Measurements from ENCODE around the gene AGPAT2. TPM values are rescaled to one million over a fixed set of nuclear protein-coding genes. Genes with fewer than 3 reads are reported as not detected.

The AGPAT2 gene
- total RNA-seq, 1 experiment from 2014 or later, result 30.4 TPM

GRCh38 chr9:136630662-136630992, 56.6 kb downstream of the AGPAT2 start:
- intact Hi-C loops (cut with micrococcal nuclease), result no loop called here
- BruUV-seq (replicated peaks), result no TSS peak

GRCh38 chr9:136629879-136630661, 57.2 kb downstream of the AGPAT2 start:
- Mint-ChIP-seq H3K4me3 (ENCODE audit: unreplicated experiment) (no peak overlapping the region), H3K27me3 (ENCODE audit: insufficient read depth, unreplicated experiment) (no peaks in the 10 kb centered on the region), H3K4me1 (ENCODE audit: insufficient read depth, unreplicated experiment) (peaks cover 14% of the 10 kb centered on the region), H3K27ac (ENCODE audit: low read depth, unreplicated experiment) (no peak overlapping the region), H3K36me3 (ENCODE audit: insufficient read depth, unreplicated experiment) (peaks cover 6% of the 10 kb centered on the region), H3K9me3 (ENCODE audit: unreplicated experiment) (no peaks in the 10 kb centered on the region)
- BruUV-seq (replicated peaks), result no TSS peak
- intact Hi-C loops (cut with micrococcal nuclease), result no loop called here
- peak; percentile 51 for DNase-seq (ENCODE audit: unreplicated experiment)
- ChIA-PET POLR2A (interaction anchor here (1.2 kb wide), 1 partner anchor 140 kb away, joined by 4 read pairs; no protein-coding TSS in a partner anchor), CTCF (interaction anchor here (0.6 to 8.5 kb wide), 6 partner anchors 12 to 169 kb away, joined by 3 to 280 read pairs (median 3); no protein-coding TSS in a partner anchor)
- peak; percentile 46 for TF ChIP-seq CTCF (IDR thresholded peaks at IDR 0.05; ENCODE audit: unreplicated experiment)

More at GRCh38 chr9:136630662-136630992, 56.6 kb downstream of the AGPAT2 start:
- ChIA-PET CTCF (interaction anchor here (0.8 to 8.5 kb wide), 2 partner anchors 13 to 143 kb away, joined by 4 to 280 read pairs; no protein-coding TSS in a partner anchor), POLR2A (interaction anchor here (1.2 kb wide), 1 partner anchor 141 kb away, joined by 4 read pairs; no protein-coding TSS in a partner anchor)
- H3K4me3 Mint-ChIP-seq (ENCODE audit: unreplicated experiment), result no peak overlapping the region
- H3K27me3 Mint-ChIP-seq (ENCODE audit: insufficient read depth, unreplicated experiment), result no peaks in the 10 kb centered on the region
- peaks cover 2% of the 10 kb centered on the region for H3K36me3 Mint-ChIP-seq (ENCODE audit: insufficient read depth, unreplicated experiment)
- H3K9me3 Mint-ChIP-seq (ENCODE audit: unreplicated experiment), result no peaks in the 10 kb centered on the region
- no peak overlapping the region for H3K27ac Mint-ChIP-seq (ENCODE audit: low read depth, unreplicated experiment)
- no peak for TF ChIP-seq CTCF (IDR thresholded peaks at IDR 0.05; ENCODE audit: unreplicated experiment)
- no peak for DNase-seq (ENCODE audit: unreplicated experiment)
- H3K4me1 Mint-ChIP-seq (ENCODE audit: insufficient read depth, unreplicated experiment), result peaks cover 15% of the 10 kb centered on the region

- POLR2A ChIA-PET, result interaction anchor here (0.9 to 1.2 kb wide), 2 partner anchors 83 to 139 kb away, joined by 3 to 4 read pairs; partner anchors contain the start of gene NOTCH1
- no peaks in the 10 kb centered on the region for H3K9me3 Mint-ChIP-seq (ENCODE audit: unreplicated experiment)
- intact Hi-C loops (cut with micrococcal nuclease), result no loop called here
Measured at GRCh38 chr9:136629001-136629878, 58.0 kb downstream of the AGPAT2 start.

More at GRCh38 chr9:136629001-136629878, 58.0 kb downstream of the AGPAT2 start:
- Mint-ChIP-seq H3K36me3 (ENCODE audit: insufficient read depth, unreplicated experiment) (peaks cover 6% of the 10 kb centered on the region), H3K4me3 (ENCODE audit: unreplicated experiment) (no peak overlapping the region), H3K4me1 (ENCODE audit: insufficient read depth, unreplicated experiment) (peaks cover 7% of the 10 kb centered on the region), H3K27ac (ENCODE audit: low read depth, unreplicated experiment) (no peak overlapping the region), H3K27me3 (ENCODE audit: insufficient read depth, unreplicated experiment) (no peaks in the 10 kb centered on the region)
- no peak for TF ChIP-seq CTCF (IDR thresholded peaks at IDR 0.05; ENCODE audit: unreplicated experiment)
- CTCF ChIA-PET, result interaction anchor here (0.6 to 8.5 kb wide), 6 partner anchors 43 to 168 kb away, joined by 3 to 280 read pairs (median 3); no protein-coding TSS in a partner anchor
- DNase-seq (ENCODE audit: unreplicated experiment), result no peak
- no TSS peak for BruUV-seq (replicated peaks)

Measured in MCF 10A (cell line).